Measurements from ENCODE around the gene PPP1R15B.

The PPP1R15B gene

DNA sequence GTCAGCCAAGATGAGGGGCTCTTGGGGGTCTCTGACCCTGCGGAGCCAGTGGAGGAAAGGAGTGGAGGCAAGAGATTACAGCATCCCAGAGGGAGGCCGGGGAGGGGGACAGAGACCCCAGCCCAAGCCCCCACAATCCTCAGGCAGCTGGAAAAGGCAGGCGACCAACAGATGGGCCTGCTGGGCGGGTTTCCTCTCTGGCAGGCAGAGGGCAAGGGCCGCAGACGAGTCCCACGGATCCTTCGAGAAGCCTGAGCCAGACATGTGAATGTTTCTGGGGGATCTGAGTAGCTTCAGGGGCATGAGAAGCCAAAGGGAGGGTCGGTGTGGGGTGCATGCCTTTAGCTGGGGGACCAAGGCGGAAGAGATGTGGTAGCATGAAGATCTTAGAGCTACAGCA is 49.8 kb downstream of the PPP1R15B start:
- DNase-seq, result no peak

- DNase-seq, result no peak
Observed at GRCh38 chr1:204361341-204361771, 50.3 kb downstream of the PPP1R15B start.

- DNase-seq, result no peak
Observed at GRCh38 chr1:204360314-204360713, 51.3 kb downstream of the PPP1R15B start.

- DNase-seq, result no peak
Observed at GRCh38 chr1:204359474-204360255, 52.0 kb downstream of the PPP1R15B start, which contains the start of gene PLEKHA6. TSS of gene PLEKHA6 (minus strand) at chr1:204359929. CDS start at chr1:204273727, 86,202 bp downstream.

DNA sequence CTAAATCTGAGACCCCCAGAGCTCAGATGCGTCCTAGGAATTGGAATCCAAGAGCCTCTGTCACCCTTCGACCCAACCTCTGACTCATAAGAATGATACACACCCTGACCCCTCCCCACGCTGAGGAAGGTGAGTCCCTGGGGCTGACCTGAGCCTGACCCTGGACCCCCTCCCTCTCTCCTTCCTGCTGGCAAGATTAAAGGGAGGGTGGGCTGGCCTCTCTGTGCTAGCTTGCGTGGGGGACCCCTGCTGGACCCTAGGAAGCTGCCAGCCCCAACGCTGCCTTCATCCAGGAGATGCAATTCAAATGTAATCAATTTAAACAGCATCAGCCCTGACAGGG is 52.5 kb downstream of the PPP1R15B start:
- DNase-seq, result no peak

GRCh38 chr1:204358605-204359004 is 53.0 kb downstream of the PPP1R15B start:
- DNase-seq, result no peak

GRCh38 chr1:204357551-204358490 is 53.8 kb downstream of the PPP1R15B start:
- no peak for DNase-seq

DNA sequence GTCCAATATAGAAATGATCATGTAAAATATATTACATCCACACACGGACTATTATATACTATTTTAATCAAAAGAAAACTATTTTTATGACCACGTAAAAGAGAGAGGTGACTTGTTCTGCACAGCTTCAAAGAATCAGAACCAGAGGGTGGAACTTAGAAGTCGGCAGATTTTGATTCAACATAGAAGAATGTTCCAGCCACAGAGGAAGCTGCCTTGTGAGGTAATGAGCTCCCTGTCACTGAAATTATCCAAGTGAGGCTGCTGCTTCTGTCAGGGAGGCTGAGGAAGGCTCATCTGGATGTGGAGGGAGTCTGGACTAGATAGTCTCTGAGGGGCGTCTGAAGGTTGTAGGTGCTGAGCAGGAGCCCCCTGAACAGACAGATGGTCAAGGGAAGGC is 54.6 kb downstream of the PPP1R15B start:
- DNase-seq, result no peak

DNA sequence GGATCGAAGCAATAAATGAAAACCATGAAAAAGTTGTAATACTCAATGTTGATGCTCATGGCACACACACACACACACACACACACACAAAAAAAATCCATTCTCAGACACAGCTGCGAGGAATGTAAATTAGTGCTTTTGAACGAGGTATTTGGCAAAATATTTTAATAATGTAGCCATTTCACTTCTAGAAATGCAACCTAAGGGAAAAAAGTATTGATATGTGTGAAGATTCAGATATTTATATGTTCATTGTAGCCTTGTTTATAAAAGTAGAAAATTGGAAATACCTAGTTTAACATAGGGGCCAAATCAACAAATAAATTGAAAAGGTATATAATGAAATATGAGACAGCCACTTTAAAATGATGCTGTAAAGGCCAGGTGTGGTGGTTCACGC is 55.7 kb downstream of the PPP1R15B start:
- no peak for DNase-seq

DNA sequence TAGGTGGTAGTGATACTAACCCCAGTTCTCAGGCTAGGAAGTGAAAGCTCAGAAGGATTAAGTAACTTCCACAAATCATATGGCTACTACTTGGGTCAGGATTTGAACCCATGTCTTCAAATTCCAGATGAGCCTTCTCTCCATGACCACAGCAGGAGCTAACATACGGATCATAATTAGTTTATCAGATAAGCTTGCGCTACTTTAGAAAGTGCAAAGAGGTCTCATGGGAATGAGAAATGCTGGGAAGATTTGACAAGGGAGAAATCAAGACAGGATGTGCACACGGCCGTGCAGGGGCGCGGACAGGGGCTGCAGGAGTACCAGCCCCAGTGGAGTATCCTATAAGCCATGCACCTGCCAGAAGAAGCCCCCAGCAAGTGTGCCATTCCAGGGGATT is 57.0 kb downstream of the PPP1R15B start:
- no peak for DNase-seq
